Gastroesophageal sphincter (tissue), 4 donors: ENCODE results near the gene SECTM1. TPM values are rescaled to one million over a fixed set of nuclear protein-coding genes. Genes with fewer than 3 reads are reported as not detected.

Source experiments
- total RNA-seq, 4 donors: library from RNA; depleted of rRNA; stranded (reverse); fragments of >200 nt; gene quantifications; one replicate each; pipeline ENCODE4 v1.1.0, GENCODE V29; 2016

The SECTM1 gene
- total RNA-seq, 4 donors from 2014 or later = 6.1 to 22.3 (median 17.6) TPM

Other genes with a start within 250 kb of the SECTM1 start
- 10 to 100 TPM; 22.6 to 52.8 (median 48.3) TPM for gene FASN, start 235.5 kb downstream of the SECTM1 start, total RNA-seq
- gene CCDC57, start 120.9 kb downstream of the SECTM1 start, total RNA-seq = 10 to 100 TPM in 3 of 4 donors, 1 to 10 TPM in 1; 6.5 to 28.2 (median 16.2) TPM
- 10 to 100 TPM; 11.2 to 38.5 (median 22.1) TPM for gene SLC16A3, start 104.7 kb downstream of the SECTM1 start, total RNA-seq
- gene CSNK1D, start 60.1 kb downstream of the SECTM1 start, total RNA-seq = 10 to 100 TPM; 23.4 to 92.1 (median 72.4) TPM
- 1 to 10 TPM in 1 of 4 donors, under 1 TPM in 2, not detected in 1; 0.58 to 1.7 (median 0.94) TPM for gene CD7, start 16.2 kb downstream of the SECTM1 start, total RNA-seq
- gene TEX19, start 25.5 kb upstream of the SECTM1 start, total RNA-seq = not detected
- not detected for gene UTS2R, start 38.0 kb upstream of the SECTM1 start, total RNA-seq
- 10 to 100 TPM; 13.9 to 31.9 (median 19.1) TPM for gene HEXD, start 84.6 kb upstream of the SECTM1 start, total RNA-seq
- 10 to 100 TPM; 26.4 to 39.5 (median 28.8) TPM for gene OGFOD3, start 84.8 kb upstream of the SECTM1 start, total RNA-seq
- gene CYBC1, start 117.0 kb upstream of the SECTM1 start, total RNA-seq = 10 to 100 TPM; 53.8 to 78.5 (median 59.4) TPM
- gene NARF, start 125.0 kb upstream of the SECTM1 start, total RNA-seq = 10 to 100 TPM; 30.4 to 78.1 (median 44.9) TPM
- 10 to 100 TPM; 35.1 to 63.4 (median 52.6) TPM for gene FOXK2, start 186.0 kb upstream of the SECTM1 start, total RNA-seq